GM21737 (cell line): ENCODE results near the gene QDPR.

ENCODE experiments used
- ATAC-seq: cut with Tn5 transposase; IDR thresholded peaks from one replicate; pipeline ENCODE4 v1.9.1; 2021; ENCODE audit warnings: mild to moderate bottlenecking, moderate library complexity; ENCODE audit not compliant: unreplicated experiment

QDPR gene

DNA sequence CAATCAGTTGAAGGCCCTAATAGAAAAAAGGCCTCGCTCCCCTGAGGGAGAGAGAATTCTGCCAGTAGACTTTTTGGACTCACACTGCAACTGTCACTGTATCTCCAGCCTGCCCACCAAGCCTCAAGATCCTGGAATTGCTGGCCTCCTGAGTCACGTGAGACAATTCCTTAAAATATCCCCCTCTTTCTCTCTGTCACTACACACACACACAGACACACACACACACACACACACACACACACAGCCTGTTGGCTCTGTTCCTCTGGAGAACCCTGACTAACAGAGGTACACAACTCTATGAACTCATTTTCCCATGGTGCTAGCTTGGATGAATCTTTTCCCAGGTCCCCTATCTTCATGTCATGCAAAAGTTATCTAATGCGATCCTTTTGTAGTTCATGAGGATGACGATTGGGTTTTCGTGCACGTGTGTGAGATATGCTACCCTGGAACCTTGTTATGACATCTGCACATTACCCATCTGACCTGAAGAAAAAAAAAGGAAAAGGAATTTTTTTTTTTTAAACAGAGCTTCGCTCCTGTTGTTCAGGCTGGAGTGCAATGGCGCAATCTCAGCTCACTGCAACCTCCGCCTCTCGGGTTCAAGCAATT, 16.8 kb upstream of the QDPR start:
- no peak for ATAC-seq

- ATAC-seq = no peak
Observed at GRCh38 chr4:17526695-17527477, 15.0 kb upstream of the QDPR start.

GRCh38 chr4:17523662-17524061, 11.8 kb upstream of the QDPR start:
- no peak for ATAC-seq

DNA sequence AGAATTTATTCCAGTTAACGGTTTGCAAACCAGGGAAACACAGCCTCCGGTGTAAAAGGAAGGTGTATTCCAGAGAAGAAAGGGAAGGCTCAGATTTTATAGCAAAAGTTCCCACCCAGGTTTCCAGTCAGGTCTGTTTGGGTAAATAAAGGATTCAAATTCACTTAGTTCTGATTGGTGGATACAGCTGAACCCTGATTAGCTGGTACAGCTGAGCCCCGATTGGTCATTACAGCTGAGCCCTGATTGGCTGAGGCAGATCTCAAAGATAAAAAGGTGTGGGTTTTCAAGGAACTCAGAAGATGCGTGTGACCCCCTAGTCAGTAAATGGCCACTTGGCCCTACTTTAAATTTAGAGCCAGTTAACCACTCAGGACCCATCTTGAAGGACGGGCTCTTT, 9.7 kb upstream of the QDPR start:
- ATAC-seq = no peak

DNA sequence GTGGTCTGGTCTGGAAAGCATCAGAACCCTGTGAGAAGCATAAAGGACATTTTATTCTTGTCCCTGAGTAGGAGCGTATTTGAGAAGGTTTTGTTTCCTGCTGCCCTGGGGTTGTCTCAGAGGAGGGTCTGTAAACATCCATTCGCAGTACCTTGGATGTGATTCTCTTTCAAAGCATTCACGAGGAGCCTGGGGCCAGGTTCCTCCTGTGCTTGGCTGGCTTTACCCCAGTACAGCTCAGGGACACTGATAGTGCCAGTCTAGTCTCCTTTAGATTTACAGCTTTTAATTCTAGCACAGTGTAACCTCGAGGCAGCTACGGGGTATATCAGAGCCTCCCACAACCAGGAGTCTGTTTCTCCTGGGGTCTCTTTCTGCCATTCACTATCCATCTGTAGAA, 5.8 kb upstream of the QDPR start:
- no peak for ATAC-seq

DNA sequence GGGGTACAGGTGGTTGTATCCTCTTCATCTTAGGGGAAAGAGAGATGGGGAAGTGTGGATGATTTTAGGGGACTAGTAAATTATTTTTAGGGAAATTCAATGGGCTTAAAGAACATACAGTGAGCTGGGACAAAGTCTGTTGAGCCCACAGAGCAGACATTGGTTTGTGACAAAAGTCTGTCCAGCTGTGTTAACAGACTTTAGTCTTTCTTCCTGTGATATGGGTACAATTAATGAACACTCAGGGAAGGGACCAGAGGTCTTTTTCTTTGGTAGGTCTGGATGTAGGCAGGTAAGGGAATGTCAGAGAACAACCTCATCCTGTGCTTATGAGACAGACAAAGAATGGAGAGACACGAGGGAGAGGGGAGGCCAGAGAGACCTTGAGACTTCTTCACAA, 5.1 kb upstream of the QDPR start:
- no peak for ATAC-seq

DNA sequence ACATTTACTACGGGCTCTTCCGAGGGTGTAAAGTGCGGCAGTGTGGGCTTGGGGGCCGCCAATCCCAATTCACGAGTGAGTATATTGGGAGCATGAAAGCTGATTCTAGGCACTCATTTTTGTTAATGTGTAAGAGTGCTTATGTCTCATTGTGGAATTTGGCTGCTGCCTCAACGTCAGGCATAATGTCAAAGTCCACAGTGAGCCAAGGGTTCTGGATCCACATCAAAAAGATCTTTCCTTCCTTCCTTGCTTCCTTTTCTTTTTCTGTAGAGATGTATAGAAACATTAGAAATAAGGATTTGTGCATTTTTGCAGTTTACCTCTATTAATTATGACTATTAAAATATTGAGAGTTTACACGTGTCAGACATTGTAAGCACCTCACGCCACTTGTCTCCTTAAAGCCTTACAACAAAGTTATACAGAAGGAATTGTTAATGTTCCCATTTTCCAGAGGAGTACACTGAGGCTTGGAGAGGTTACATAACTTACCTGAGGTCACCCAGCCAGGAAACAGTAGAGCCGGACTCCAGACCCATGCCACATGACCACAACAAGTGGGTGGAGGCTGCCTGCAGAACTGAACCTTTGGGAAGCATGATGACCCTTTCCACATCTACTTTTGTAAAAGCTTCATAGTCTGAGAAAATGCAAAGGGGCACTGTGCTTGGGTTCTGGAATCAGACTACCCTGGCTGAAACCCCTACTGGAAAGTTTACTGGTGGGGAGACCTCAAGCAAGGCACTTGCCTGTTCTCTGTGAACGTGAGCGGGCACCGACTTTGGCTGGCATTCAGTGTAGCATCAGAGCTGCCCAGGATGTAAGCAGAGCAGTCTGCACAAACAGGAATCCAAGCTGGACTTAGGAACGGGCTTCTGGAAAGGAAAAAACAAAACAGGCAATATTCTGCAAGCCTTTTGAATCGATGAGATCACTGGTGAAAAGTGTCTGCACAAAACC, 3.8 kb upstream of the QDPR start:
- ATAC-seq = no peak

DNA sequence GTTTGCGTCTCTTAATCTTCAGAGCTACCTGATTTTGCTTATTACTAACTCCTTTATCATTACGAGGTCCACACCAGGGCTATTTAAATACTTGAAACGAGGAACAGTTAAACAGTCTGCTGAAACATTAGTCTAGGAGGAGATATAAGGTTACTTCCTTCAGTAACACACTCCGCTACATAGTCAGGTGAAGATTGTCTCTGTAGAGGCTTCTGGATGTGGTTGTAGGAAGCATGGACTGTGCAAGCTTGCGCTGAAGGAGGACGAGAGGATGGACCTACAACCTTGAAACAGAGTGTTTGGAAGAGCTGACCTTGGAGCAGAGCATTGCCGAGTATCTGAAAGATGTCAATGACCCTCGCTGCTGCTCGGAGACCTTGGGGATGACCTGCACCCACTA, 3.0 kb upstream of the QDPR start, which contains the start of gene CLRN2:
Gene CLRN2 (plus strand): TSS at position 301 of the 400 bp plus-strand sequence. CDS start 102 bp downstream, outside the sequence.
- no peak for ATAC-seq

DNA sequence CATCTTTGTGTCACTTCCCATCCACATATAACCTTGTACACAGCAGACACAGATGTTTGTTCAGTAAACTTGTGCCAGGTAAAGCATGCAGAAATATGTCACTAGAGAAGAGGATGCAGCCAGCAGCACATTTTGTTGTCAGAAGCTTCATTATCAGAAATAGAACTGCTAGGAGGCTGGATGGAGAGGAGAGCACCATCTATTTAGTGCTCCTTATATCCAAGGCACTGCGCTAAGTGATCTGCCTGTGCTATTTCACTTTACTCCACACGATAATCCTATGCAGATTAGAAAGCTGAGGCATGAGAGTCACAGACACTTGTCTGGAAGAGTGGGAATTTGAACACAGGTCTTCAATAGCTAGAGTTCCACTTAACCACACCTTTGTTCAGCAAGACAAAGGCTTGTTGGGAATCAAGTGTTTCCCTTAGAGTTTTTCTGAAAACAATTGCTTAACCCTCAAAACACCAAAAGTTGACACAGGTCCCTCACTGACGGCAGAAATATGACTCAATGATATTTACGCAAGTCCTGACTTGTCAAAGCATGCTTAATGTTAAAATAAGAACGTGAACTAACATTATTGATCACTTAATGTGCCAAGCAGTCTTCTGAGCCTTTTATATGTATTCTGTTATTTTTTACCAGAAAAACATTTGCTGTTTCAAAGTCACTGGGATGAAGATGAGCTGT, 1.2 kb upstream of the QDPR start:
- ATAC-seq = no peak

DNA sequence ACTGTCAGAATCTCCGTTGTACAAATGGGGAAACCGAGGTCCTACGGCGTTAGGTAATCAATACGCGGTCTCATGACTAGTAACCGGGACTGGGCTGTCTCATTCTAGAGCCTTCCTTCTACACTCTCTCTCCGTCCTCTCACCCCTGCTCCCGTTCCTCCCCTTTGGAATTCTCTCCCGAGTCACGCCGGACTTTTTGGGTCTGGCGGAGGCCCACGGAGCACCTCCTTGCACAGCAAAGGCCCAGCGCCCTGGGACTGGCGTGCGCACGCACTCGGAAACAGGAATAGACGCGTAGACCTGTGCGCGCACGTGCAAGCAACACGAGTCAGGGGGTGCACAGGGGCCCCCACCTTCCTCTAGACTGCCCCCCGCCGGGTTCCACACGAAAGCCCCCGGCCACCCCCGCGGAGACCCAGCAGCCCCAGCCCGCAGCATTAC, 361 bp downstream of the QDPR start:
- peak; percentile 51 for ATAC-seq

GRCh38 chr4:17511051-17511450, 839 bp downstream of the QDPR start:
- no peak for ATAC-seq

- no peak for ATAC-seq
Observed at GRCh38 chr4:17510582-17510981, 1.3 kb downstream of the QDPR start.

DNA sequence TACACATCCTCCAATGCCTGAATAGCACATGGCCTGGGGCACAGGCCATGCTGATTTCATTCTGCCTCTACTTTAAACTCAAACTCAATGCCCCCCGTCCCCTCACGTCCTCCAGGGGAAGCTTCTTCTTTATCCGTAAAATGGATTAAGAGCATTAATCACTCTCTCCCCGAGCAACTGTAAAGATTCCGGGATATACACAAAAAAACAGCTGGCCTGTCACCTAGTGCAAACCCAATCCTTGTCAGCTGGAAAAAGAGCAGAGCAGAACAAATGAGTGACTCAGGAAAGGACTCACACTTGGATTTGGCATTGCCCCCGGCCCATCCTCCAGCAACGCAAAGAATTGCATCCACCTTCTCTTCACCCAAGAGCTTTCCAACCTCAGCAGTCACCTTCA, 7.8 kb downstream of the QDPR start:
- ATAC-seq = no peak

GRCh38 chr4:17502756-17503155, 9.1 kb downstream of the QDPR start:
- no peak for ATAC-seq

GRCh38 chr4:17500574-17500973, 11.3 kb downstream of the QDPR start:
- no peak for ATAC-seq

GRCh38 chr4:17497890-17498523, 13.9 kb downstream of the QDPR start:
- ATAC-seq = no peak

- no peak for ATAC-seq
Observed at GRCh38 chr4:17494258-17495190, 17.4 kb downstream of the QDPR start.

DNA sequence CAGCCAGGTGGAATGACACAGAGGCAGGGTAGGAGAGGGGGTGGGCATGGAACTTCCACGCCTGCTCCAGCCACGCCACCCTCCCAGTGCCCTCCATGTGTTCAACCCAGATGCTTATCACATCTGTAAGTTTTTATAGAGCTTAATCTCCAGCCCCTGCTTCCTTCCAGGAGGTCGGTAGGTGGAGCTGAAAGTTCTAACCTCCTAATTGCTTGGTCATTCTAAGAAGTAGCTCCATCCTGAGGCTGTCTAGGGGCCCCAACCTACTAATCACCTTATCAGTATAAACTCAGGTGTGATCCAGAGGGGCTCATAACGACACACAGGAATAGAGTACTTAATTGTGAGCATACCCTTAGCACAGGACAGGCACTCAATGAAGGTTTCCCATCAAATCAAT, 18.3 kb downstream of the QDPR start:
- ATAC-seq = no peak

DNA sequence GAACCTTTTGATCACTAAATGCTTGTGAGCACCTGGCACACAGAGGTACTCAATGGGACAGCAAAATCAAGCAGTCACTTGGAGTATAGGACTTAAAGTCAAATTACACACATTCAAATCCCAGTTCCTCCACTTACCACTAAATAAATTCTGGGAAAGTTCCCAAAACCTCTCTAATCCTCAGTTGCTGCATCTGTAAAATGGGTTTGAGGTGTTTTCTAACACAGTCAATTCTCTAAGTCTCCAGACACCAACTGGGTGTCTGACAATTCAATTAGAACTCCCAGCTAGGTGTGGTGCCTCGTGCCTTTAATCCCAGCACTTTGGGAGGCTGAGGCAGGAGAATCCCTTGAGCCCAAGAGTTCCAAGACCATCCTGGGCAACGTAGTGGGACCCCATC, 19.0 kb downstream of the QDPR start:
- ATAC-seq = no peak
